Activated effector memory CD4-positive, alpha-beta T cell treated with Interleukin-2 at 50 U/mL for 16 hours (primary cell): ENCODE data around the gene GNA14.
"Not testable (repeated sequence)": the region's sequence is repeated elsewhere in the genome, so short reads cannot be mapped to it uniquely, and the experiment has no call there.

Source experiments
- DNase-seq: peaks from one replicate; pipeline ENCODE4 v3.0.0-alpha.2; 2020

GNA14 gene

DNA sequence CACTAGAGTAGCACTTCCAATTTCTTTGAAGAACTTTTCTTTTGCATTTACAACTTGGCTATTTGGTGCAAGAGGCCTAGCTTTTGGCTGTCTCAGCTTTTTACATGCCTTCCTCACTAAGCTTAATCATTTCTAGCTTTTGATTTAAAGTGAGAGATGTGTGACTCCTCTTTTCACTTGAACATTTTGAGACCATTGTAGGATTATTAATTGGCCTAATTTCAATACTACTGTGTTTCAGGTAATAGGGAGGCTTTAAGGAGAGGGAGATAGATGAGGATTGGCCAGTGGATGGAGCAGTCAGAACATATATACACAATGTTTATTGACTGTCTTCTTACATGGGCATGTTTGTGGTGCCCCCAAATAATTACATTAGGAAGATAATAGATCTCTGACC lies 161.7 kb downstream of the GNA14 start:
- no peak for DNase-seq

DNA sequence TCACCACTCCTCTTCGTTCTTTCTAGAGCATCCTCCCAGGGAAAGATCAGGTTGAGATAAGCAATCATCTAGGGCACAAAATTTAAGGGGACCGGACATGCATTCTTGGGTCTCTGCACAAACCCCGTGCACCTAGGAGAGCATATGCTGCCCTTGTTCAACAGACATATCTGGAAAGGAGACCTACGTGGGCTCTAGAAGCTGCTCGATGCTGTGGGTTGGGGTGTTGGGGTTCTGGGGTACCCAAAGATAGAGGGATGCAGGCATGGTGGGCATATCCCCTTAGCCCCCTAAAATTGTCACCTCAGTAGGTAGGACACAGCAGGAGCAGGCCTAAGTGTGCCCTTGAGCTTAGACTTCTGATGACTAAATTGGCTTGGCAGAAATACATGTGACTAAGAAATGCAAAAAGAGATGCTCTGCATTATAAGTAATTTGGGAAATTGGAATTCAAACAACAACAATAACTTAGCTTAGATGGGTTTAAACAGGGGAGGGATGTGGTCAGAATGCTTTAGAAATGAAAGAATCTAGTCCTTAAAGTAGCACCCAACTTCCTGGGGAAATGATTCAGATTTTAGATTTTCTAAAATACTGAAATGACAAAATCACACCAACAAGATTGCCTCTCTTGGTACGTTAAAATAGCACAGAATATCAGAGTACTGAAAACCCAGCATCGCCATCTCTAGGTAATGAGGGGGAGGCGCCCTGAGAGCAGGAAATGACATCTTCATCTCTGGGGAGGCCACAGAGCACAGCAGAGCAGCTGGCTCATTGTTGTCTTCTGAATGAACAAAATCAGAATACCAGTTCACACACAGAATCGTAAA lies 172.3 kb downstream of the GNA14 start:
- DNase-seq = peak; percentile 8

DNA sequence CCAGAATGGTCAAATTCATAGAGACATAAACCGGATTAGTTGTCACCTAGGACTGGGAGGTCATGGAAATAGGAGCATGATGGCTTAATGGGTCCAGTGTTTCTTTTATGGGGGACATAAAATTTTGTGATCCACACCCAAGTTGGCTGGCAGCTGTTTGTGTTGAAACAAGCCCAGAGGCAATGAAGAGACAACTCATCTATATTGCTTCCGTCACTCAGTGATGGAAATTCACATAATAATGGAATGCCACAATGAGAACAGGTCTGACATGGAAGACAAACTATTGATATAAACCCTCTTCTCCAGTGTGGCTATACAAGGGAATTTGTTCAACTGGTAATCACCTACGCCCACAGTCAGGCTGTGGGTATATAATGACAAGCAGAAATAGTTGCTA lies 173.2 kb downstream of the GNA14 start:
- DNase-seq = no peak

DNA sequence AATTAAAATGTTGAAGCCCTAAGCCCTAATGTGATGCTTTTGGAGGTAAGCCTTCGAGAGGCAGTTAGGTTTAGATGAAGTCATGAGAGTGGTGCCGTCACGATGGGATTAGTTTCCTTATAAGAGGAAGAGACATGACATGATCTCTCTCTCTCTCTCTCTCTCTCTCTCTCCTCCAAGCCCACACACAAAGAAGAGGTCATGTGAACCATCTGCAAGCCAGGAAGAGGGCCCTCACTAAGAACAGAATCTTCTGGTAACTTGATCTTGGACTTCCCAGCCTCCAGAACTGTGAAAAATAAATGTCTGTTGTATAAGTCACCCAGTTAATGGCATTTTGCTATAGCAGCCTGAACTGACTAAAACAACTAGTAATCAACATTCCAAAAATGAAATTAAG lies 175.5 kb downstream of the GNA14 start:
- DNase-seq = no peak

DNA sequence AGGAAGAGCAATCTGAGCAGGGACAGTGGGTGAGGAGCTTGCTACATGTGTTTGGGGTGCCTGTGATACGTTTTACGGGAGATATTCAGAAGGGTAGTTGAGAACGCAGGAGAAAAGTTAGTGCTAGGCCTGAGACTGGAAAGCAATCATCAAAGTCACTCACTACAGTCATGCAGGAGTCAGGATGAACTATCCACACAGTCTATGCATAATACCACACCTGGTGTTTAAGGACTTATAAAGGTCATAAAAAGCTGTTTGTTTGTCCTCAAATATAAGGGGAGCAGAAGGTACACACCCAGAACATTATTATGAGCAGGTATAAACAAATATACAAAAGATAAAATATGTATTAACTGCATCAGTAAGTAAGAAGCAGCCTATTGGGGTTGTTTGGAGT lies 176.6 kb downstream of the GNA14 start:
- no peak for DNase-seq

DNA sequence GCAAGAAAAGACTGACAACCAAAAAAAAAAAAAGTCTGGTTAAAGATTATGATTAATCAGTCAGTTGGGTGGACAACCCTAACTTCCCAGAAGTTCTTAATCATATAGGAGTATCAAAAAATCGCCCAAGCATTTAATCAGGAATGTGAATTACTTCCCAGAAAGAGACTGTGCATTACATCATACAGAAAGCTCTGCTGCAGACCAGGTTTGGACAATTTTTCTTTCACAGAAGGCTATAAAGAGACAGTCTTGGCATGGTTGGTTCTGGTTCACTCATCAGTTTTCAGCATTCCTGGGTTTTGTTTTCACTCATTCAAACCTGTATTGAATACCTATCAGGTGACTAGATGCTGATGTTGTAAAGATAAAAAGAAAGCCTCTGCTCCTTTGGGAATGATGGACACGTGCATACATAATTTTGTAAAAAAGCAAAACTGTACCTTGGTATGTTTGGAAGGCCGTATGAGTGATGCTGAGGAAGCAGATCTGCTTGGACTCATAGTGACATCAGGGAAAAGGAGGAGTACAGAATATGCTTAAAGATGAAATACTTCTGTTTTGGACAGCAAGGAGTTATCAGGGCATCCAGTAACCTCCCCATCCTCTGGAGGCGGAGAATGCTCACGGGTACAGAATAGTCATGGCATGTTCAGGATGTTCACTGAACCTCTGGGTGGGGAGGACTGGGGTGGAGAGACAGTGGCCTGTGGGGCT lies 178.4 kb downstream of the GNA14 start:
- DNase-seq = no peak

DNA sequence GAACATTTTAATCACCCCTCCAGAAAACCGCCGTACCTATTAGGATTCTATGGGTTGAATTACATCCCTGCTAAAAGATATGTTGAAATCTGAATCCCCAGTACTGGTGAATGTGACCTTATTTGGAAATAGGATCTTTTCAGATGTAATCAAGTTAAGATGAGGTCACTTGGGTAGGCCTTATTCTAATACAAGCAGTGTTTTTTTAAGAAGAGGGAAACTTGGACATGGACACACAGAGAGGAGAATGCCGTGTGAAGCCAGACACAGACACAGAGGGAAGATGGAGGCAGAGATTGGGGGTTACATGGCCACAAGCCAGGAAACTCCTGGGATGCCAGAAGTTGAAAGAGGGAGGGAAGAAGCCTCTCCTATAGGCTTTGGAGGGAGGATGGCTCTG lies 183.5 kb downstream of the GNA14 start:
- DNase-seq = no peak

DNA sequence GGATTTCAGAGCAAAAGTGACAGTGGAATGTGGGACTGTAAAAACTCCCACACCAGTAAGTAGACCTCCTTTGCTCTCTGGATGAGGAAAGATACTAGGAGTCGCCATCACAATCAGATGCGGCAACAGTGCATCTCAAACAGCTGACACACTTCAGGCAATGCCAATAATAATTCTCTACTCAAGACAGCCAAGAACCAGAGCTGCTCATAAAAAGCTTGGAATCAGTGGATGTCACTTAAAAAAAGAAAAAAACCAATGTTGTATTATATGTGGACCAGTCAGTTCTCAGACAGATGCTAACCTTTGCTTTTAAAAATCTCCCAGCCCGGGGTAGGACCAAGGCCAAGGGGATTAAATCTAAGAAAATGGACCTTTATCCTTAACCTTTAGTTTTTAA lies 185.0 kb downstream of the GNA14 start:
- DNase-seq = no peak

DNA sequence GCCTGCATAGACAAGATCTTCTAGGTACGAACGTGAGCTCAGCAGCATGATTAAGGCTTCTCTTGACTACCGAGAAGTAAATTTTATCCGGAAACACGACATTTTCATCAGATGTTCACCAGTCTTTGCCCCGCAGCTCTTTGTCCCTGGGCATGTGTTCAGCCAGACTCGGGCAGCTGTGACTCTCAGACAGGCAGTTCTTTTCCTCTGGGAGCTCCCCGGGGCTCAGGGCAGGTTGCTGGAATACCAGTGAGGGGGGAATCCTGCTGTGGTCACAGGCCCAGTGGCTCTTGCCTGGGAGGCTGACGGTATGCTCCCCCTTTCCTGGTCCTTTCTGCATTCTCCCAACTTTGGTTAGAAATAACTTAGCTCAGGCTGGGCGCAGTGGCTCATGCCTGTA lies 186.1 kb downstream of the GNA14 start:
- DNase-seq = no peak

DNA sequence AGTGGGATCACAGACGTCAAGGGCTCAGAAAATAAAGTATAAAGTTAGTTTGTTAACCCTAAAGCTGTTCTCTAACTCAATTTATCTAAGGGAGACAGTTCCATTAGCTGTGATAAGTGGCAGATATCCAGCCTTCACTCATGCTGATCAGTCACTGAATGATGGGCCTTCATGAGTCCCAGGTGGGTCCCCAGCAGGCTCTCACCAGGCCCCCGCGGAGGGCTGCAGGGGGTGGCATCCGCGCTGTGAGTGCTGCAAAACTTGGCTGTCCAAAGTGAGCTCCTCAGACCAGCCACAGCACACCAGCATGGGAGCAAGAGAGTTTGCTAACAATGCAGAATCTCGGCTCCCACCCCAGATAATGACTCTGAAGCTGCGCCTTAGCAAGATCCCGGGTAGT lies 187.2 kb downstream of the GNA14 start:
- no peak for DNase-seq

DNA sequence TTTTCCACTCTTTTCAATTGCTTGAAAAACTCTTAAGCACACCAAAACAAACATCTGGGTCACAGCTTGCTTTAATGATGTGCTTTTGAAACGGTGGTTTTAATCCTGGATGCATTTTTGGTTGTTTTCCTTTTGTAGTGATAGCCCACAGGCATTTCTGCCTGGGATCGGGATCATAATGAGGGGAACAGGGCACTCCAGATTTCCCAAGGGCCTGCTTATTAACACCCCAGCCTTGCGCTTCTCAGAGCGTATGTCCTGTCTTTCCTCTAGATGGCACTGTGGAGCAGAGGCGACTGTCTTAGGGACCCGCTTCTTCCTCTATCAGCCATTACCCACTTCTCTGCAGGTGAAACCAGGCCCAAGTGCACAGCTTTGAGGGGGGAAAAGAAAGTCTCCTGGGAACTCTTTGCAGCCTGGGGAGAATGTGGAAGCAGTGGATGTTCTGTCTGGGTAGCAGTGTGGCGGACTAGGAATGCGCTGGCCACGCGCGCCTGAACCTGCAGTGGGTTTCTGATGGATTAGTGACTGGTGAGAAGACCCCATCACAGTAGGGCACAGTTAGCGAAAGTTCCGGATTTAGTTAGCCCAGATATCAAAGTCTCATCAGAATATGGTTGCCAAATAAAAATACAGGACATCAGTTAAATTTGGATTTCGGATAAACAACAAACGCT lies 190.1 kb downstream of the GNA14 start:
- peak; percentile 40 for DNase-seq

DNA sequence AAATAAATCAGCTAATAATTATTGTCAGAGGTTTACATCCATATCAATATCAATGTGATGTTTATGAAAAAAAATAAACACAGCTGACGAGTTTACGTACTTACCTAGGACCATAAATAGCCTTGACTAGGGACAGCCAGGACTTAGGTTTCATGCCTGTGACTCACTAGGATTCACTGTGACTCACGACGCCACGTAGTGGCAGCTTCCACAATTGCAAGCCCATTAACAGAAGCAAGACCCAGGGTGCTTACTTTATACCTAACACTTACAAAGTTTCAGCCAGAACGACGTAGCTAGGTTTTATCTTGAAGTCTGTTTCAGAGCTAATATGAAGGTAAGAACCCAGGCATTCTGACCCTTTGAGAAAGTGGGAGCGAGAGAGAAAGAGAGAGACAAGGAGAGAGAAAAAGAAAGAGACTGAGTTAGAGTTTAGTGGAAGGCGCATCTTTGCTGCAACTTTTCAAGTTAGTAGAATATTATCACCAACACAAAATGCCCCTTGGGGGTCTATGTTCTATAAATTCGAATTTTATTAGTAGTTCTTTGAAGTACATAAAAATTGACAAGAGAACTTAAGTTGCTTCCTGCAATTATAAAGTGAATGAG lies 191.2 kb downstream of the GNA14 start:
- peak; percentile 68 for DNase-seq

DNA sequence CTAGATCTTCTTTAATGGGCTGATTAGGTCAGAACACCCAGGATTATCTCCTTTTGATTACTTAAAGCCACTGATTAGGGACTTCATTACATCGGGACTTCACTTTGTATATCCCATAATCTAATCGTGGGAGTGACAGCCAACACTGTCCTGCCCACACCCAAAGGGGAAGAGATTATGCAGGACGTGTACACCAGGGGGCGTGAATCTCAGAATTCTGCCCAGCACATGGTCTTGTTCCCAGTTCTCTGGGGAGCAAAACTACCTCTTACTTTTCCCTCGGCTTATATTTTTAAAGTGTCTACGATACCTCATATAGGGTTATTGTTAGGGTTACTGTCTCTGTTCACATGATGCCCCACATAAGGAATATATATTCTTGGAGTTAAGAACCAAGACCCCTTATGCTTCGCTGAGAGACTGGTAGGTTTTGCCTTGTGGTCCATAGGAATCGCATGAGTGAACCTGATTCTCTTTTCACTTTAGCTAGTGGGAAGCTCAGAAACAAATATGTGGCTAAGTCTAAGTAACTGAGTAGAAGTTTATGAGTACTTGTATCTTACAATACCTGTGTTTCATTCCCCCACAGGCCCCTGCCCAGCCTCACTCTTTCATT lies 192.7 kb downstream of the GNA14 start:
- DNase-seq = no peak

DNA sequence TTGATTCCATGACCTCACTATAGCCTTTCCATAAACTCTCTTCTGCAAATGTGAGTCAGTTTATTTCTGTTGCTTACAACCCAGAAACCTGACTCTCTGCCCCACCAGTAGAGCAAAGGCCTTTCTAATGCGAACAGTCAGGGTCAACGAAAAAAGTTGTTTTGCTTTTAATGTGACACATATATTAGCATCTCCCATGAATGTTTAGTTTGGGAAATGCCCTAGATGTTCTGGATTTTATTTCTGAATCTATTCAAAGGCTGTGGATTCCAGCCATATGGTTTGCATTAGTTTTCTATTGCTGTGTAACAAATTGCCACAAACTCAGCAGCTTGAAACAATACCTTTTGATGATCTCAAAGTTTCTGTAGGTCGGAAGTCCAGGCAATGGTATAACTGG lies 193.5 kb downstream of the GNA14 start:
- no peak for DNase-seq

DNA sequence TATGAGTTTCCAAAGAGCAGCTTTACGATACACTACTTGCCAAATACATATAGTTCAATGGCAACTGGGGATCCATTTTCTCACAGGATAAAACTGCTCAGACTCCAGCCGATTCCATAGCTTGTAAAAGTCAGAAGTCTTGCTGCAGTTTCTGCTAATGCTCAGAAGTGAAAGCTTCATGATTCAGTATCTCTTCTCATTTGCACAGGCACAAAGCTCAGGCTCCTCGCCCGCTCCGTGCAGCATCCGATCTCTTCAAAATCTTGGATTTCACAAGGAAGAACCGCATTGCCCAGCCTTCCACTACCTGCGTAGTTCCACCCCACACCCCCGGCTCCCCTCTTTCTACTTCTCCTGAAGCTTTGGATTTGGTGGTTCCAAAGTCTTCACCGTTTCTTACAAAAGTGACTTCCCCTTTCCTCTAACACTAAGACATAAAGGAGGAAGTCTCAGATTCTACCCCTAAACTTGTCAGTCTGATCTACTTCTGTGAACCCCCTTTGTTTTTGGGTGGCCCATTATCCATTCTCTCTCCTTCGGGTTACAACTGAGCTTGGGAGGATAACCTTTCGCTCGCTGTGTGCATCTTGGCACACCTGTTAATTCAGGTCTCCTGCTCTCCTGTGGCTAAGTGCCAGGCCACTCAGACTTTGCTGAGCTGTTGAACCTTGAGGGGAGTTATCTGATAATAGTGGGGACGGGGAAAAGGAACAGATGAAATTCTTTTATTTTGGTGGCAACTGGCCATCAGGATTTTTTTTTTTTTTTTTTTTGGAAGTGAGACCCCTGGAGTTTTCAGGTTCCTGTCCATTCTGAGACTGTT lies 194.1 kb downstream of the GNA14 start:
- DNase-seq = no peak

DNA sequence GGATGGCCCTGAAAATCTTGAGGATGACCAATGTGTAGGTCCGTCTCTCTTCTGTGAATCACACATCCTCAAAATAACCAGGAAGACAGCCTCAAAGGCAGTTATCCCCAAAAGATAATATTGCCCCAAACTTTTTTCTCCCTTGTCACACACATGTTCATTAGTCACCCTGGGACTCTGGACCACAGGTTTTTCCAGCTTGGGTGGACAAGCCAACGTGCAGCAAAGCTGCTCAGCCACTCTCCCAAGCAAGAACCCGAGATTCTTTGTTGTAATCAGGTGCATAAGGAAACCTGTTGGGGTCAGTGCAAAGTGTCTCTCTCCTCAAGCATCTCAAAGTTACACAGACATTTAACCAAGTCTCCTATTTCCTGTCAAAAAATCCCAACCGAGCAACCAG lies 196.6 kb downstream of the GNA14 start:
- DNase-seq = no peak

DNA sequence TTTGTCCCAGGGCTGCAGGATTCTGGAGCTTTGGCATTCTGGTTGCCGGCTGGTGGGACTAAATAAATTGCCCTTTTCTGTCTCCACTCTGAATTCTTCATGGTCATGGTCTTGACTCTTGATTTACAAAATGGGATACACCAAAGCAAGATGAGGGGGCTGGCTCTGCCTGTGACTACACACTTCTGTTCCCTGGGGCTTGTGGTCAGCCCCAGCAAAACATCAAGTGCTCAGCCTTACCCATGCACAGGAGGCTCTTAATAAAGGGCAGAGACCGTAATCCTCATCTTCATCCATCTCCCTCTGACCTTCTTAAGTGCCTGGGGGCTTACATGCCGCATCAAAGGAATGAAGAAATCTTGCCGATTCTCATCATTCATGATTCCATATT lies 198.0 kb downstream of the GNA14 start:
- no peak for DNase-seq

DNA sequence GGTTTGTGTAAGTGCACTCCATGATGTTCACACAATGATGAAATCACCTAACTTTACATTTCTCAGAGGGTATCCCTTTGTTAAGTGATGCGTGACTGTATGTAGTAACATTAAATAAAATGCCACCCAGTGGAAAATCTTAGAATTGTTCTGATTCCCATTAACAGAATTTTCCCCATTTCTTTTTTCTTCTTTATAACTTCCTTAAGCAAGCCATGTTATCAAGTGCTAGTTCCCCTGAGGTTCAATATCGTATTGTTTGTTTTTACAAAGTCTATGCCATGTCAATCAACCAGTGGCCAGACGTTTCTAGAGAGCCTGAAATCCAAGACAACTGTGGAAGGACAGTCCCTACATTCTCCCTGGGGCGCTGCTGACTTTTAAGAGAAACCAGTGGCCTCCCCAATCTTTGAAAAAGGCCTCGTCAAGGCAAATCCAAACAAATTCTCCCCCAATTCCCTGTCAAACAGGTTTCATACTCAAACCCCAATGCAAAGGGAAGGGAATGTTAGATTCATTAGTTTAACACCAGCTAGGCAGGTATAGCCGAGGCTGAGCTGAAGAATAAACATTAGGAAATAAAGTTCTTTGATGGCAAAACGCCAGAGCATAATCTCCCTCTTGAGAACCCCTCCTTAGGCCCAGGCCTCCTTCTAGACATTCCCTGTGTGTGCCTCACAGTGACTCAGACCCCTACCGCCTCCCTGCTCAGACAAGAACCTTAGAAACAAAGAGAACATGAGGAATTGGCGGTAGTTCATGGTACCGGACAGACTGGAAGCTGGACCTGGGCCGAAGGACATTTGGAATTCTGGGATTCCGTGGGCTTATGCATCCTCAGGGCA lies 198.7 kb downstream of the GNA14 start:
- DNase-seq = no peak

DNA sequence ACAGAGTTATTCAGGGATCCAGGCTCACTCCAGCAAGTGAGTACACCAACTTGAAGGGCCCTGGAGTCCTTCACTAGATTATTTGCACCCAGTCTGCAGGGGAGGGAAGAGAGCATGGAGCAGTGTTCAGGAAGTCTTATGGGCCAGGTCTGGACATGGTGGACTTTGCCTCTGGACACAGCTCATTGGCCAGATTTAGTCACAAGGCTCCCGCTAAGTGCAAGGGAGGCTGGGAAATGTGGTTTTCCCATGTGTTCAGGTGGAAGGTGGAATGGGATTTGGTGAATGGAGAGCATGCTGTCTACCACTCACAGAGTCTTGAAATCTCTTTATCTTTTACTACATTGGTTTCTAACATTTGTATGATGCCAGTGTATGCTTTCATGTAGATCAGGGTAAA lies 200.5 kb downstream of the GNA14 start:
- no peak for DNase-seq

DNA sequence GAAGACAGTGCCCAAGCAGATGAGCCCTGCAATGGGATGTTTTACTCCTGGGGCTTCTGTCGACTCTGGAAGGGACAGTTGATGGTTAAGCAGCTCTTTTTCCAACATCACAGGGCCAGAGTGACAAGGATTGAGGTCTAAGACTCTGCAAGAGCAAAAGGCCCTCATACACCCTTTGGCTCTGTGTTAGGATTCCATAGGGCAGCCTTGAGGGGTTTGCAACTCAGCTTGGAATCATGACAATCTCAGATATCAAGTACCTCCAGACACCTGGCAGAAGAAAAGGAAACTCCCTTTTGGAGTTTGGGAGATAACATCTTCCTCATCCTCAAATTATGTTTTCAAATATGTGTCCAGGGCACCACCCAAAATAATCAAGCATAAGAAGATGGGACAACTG lies 205.7 kb downstream of the GNA14 start:
- DNase-seq = no peak

DNA sequence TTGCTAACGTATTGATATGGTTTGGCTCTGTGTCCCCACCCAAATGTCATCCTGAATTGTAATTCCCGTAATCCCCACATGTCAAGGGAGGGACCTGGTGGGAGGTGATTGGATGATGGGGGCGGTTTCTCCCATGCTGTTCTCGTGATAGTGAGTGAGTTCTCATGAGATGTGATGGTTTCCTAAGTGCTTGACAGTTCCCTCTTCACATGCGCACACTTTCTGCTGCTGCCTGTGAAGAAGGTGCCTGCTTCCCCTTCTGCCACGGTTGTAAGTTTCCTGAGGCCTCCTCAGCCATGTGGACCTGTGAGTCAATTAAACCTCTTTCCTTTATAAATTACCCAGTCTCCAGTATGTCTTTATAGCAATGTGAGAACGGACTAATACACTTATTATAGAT lies 207.0 kb downstream of the GNA14 start:
- not testable (repeated sequence) for DNase-seq
